Peyer's patch (tissue), 4 donors: ENCODE results near the gene OGFOD1.

Experiments
- CTCF ChIP-seq, 6 experiments: fragments of 450-650 bp in 4 of 6; fragments of 200-600 bp in 2 of 6; sonication (generic) in 1 of 6; IDR thresholded peaks; one replicate each; pipeline ENCODE4 v1.5.1; 2017 to 2019; ENCODE audit warnings: antibody characterized with exemption in 6 of 6, mild to moderate bottlenecking in 3 of 6, moderate library complexity in 1 of 6
- POLR2A ChIP-seq, 2 donors: fragments of 450-650 bp; IDR thresholded peaks; one replicate each; pipeline ENCODE4 v1.5.1; 2017; ENCODE audit warnings: antibody characterized with exemption in 2 of 2, mild to moderate bottlenecking in 2 of 2, moderate library complexity in 2 of 2

GRCh38 chr16:56488035-56488434 is 36.7 kb downstream of the OGFOD1 start:
- no peak for TF ChIP-seq CTCF (IDR thresholded peaks at IDR 0.05)
- TF ChIP-seq POLR2A (IDR thresholded peaks at IDR 0.05), result no peak
